Endothelial cell of umbilical vein (primary cell): ENCODE results near the gene PEAK3.

ENCODE experiments used
- CTCF ChIP-seq, 2 donors: IDR thresholded peaks; 1 replicate in 1 of 2; 2 replicates in 1 of 2; pipeline ENCODE4 v1.5.1; 2011; ENCODE audit warnings: low read length in 2 of 2, mild to moderate bottlenecking in 2 of 2, moderate library complexity in 2 of 2, control low read depth in 1 of 2, inconsistent platforms in 1 of 2, low read depth in 1 of 2; ENCODE audit not compliant: insufficient read depth in 1 of 2; ENCODE audit errors: extremely low read depth in 1 of 2
- EZH2 ChIP-seq: IDR thresholded peaks from 2 replicates; pipeline ENCODE4 v1.6.1; 2012; ENCODE audit warnings: borderline replicate concordance, low read depth, mild to moderate bottlenecking, moderate library complexity, low read length, inconsistent platforms; ENCODE audit not compliant: severe bottlenecking
- FOS ChIP-seq: IDR thresholded peaks from 2 replicates; pipeline ENCODE4 v1.6.1; 2011; ENCODE audit warnings: mild to moderate bottlenecking, low read length, moderate library complexity, borderline replicate concordance; ENCODE audit not compliant: insufficient read depth
- JUN ChIP-seq: IDR thresholded peaks from 2 replicates; pipeline ENCODE4 v1.6.1; 2011; ENCODE audit warnings: borderline replicate concordance, low read depth; ENCODE audit not compliant: insufficient read length, insufficient read depth
- MAX ChIP-seq: IDR thresholded peaks from 2 replicates; pipeline ENCODE4 v1.6.1; 2011; ENCODE audit not compliant: insufficient read depth, insufficient read length
- POLR2A ChIP-seq: IDR thresholded peaks from 2 replicates; pipeline ENCODE4 v1.6.1; 2012; ENCODE audit warnings: low read depth, mild to moderate bottlenecking, control low read depth, low read length
- POLR2AphosphoS5 ChIP-seq: IDR thresholded peaks from 2 replicates; pipeline ENCODE4 v1.6.1; 2012; ENCODE audit warnings: low read depth, mild to moderate bottlenecking, control low read depth, low read length, moderate library complexity; ENCODE audit not compliant: insufficient read depth

- TF ChIP-seq CTCF (IDR thresholded peaks at IDR 0.05; ENCODE audit: extremely low read depth in 1 of 2, insufficient read depth in 1 of 2, low read depth in 1 of 2, low read length in 2 of 2) (no peak), POLR2A (no peak), MAX (no peak), POLR2AphosphoS5 (no peak), EZH2 (no peak), JUN (no peak), FOS (no peak)
Observed at GRCh38 chr19:2323707-2324106, 41.7 kb upstream of the PEAK3 start.
